Ovary (tissue), 3 donors: ENCODE results near the gene ZFP36.
A peak's percentile ranks its signal among the peaks of the same experiment; 100 is the strongest.

Experiments
- CTCF ChIP-seq, 3 donors: fragments of 450-650 bp in 2 of 3; fragments of 200-600 bp in 1 of 3; IDR thresholded peaks; one replicate each; pipeline versions ENCODE4 v1.5.1 to v1.8.0; 2016 to 2022; ENCODE audit warnings: antibody characterized with exemption in 3 of 3, mild to moderate bottlenecking in 1 of 3
- POLR2A ChIP-seq: fragments of 450-650 bp; IDR thresholded peaks from one replicate; pipeline ENCODE4 v1.6.1; 2017; ENCODE audit warnings: antibody characterized with exemption, mild to moderate bottlenecking, moderate library complexity
- donor health status: DM: no; HTN: no; CAD: no.

DNA sequence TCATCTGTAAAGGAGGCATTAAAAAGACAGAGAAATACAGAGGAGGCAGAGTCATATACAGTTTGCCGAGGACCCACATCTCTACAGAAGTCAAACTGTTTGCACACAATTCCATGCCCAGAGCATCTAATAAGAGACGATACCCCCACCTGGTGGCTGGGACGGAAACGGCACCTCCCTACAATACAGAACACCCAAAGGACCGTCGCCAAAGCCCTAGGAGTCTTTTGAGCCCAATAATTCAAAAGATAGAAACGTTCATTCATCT is 5.1 kb downstream of the ZFP36 start:
- peak; percentile 39 to 94 (median 92) for TF ChIP-seq CTCF (IDR thresholded peaks at IDR 0.05)
- no peak for TF ChIP-seq POLR2A
